ENCODE measurements around the gene HARBI1. TPM values are rescaled to one million over a fixed set of nuclear protein-coding genes. Genes with fewer than 3 reads are reported as not detected.

The HARBI1 gene
- total and polyA plus RNA-seq, 3 experiments from 2014 or later, result 4.6 to 12.9 (median 5.3) TPM

DNA sequence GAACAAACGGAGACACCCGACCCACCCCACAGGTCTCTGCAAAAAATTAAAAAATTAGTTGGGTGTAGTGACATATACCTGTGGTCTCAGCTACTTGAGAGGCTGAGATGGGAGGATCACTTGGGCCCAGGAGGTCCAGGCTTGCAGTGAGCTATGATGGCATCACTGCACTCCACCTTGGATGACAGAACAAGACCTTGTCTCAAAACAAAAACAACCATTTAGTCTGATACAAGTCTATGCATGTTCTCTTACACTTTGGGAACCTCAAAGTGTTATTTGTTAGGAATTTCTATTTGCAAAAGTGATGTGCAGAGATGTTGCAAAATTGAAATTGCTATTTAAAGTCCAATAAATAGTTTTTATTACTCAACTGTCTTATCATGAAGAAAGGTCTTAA is 14.6 kb upstream of the HARBI1 start:
- H3K27me3 ChIP-seq (ENCODE audit: insufficient read depth, low read length, poor library complexity, severe bottlenecking), result no peaks in the 10 kb centered on the region
- H3K4me1 Mint-ChIP-seq, result peaks cover 18 to 42% (median 35%) of the 10 kb centered on the region in 3 donors
- no peak overlapping the region for H3K27ac ChIP-seq (ENCODE audit: low read depth, low read length)
- no peaks in the 10 kb centered on the region for H3K4me1 ChIP-seq (ENCODE audit: insufficient read depth, low read length)
- no peak overlapping the region for H3K4me3 ChIP-seq (ENCODE audit: low read length)
- H3K27me3 Mint-ChIP-seq, result no peaks in the 10 kb centered on the region
- CTCF ChIA-PET, result no interaction called here
- no peak overlapping the region for H3K4me3 Mint-ChIP-seq
- DNase-seq, result no peak
- POLR2A ChIA-PET, result interaction anchor here (0.6 kb wide), 1 partner anchor 674 kb away, joined by 5 read pairs; no protein-coding TSS in a partner anchor
- H3K36me3 ChIP-seq (ENCODE audit: insufficient read depth, low read length), result peaks cover 29% of the 10 kb centered on the region
- H3K9me3 ChIP-seq (ENCODE audit: low read length), result no peaks in the 10 kb centered on the region
- H3K27ac Mint-ChIP-seq, result peak overlapping the region in 1 of 8 donors; percentile 54
- no peaks in the 10 kb centered on the region for H3K9me3 Mint-ChIP-seq
- H3K36me3 Mint-ChIP-seq, result peaks cover 0 to 50% (median 6%) of the 10 kb centered on the region in 3 donors

DNA sequence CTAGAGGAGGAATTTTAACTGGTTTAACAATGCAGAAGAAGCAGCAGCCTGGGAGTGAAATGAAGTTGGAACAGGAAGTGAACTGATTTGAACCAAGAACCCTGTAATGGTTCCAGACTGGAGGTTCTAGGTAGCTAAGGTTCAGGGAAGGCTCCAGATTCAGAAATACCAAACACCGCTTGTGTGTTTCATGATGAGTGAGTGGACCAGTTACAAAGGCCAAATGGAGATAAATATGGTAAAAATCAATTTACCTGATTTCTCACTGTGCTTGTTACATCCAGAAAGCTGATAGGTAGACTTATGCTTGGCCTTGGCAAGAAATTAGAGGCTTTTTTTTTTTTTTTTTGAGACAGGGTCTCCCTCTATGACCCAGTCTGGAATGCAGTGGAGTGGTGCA is 13.2 kb upstream of the HARBI1 start:
- no peaks in the 10 kb centered on the region for H3K27me3 Mint-ChIP-seq
- Histone ChIP-seq H3K4me1 (ENCODE audit: insufficient read depth, low read length) (no peaks in the 10 kb centered on the region), H3K27ac (ENCODE audit: low read depth, low read length) (no peak overlapping the region), H3K27me3 (ENCODE audit: insufficient read depth, low read length, poor library complexity, severe bottlenecking) (no peaks in the 10 kb centered on the region), H3K9me3 (ENCODE audit: low read length) (no peaks in the 10 kb centered on the region), H3K36me3 (ENCODE audit: insufficient read depth, low read length) (peaks cover 24% of the 10 kb centered on the region), H3K4me3 (ENCODE audit: low read length) (no peak overlapping the region)
- no peaks in the 10 kb centered on the region for H3K9me3 Mint-ChIP-seq
- ChIA-PET CTCF (no interaction called here), POLR2A (interaction anchor here (0.9 kb wide), 1 partner anchor 12 kb away, joined by 3 read pairs; no protein-coding TSS in a partner anchor)
- H3K27ac Mint-ChIP-seq, result no peak overlapping the region
- no peak for DNase-seq
- peaks cover 22 to 46% (median 38%) of the 10 kb centered on the region in 3 donors for H3K4me1 Mint-ChIP-seq
- no peak overlapping the region for H3K4me3 Mint-ChIP-seq
- H3K36me3 Mint-ChIP-seq, result peaks cover 0 to 53% (median 6%) of the 10 kb centered on the region in 3 donors

- ChIA-PET CTCF (no interaction called here), POLR2A (no interaction called here)
- Mint-ChIP-seq H3K9me3 (no peaks in the 10 kb centered on the region), H3K27ac (peak overlapping the region in 2 of 8 donors; percentile 46 to 66), H3K4me3 (no peak overlapping the region), H3K4me1 (peaks cover 29 to 58% (median 48%) of the 10 kb centered on the region in 3 donors), H3K27me3 (no peaks in the 10 kb centered on the region), H3K36me3 (peaks cover 0 to 64% (median 6%) of the 10 kb centered on the region in 3 donors)
- peaks cover 28% of the 10 kb centered on the region for H3K36me3 ChIP-seq (ENCODE audit: insufficient read depth, low read length)
- H3K27me3 ChIP-seq (ENCODE audit: insufficient read depth, low read length, poor library complexity, severe bottlenecking), result no peaks in the 10 kb centered on the region
- no peaks in the 10 kb centered on the region for H3K4me1 ChIP-seq (ENCODE audit: insufficient read depth, low read length)
- H3K27ac ChIP-seq (ENCODE audit: low read depth, low read length), result no peak overlapping the region
- H3K9me3 ChIP-seq (ENCODE audit: low read length), result no peaks in the 10 kb centered on the region
- H3K4me3 ChIP-seq (ENCODE audit: low read length), result no peak overlapping the region
- no peak for DNase-seq
Observed at GRCh38 chr11:46628961-46629360, 11.9 kb upstream of the HARBI1 start.

DNA sequence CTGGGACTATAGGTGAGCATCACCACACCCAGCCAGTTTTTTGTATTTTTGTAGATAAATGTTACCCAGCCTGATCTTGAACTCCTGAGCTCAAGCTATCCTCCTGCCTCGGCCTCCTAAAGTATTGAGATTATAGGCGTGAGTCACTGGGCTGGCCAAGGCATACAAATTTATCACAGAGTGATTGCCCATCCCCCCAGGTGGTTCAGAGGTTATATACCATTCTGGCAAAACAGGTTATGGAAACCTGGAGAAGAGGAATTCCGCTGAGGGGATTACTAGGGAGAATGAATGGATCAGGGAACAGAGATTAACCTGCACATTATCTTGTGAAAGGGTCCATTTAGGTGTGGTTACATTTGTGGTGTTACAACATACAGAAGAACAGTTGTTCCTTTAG is 8.4 kb upstream of the HARBI1 start:
- no peaks in the 10 kb centered on the region for H3K9me3 ChIP-seq (ENCODE audit: low read length)
- peak overlapping the region in 1 of 8 donors; percentile 46 for H3K27ac Mint-ChIP-seq
- H3K27ac ChIP-seq (ENCODE audit: low read depth, low read length), result no peak overlapping the region
- H3K4me3 ChIP-seq (ENCODE audit: low read length), result no peak overlapping the region
- H3K27me3 Mint-ChIP-seq, result no peaks in the 10 kb centered on the region
- POLR2A ChIA-PET, result no interaction called here
- H3K4me1 Mint-ChIP-seq, result peaks cover 33 to 56% (median 50%) of the 10 kb centered on the region in 3 donors
- H3K36me3 Mint-ChIP-seq, result peaks cover 0 to 66% (median 14%) of the 10 kb centered on the region in 3 donors
- no peak for DNase-seq
- CTCF ChIA-PET, result no interaction called here
- H3K4me3 Mint-ChIP-seq, result no peak overlapping the region
- peaks cover 21% of the 10 kb centered on the region for H3K36me3 ChIP-seq (ENCODE audit: insufficient read depth, low read length)
- no peaks in the 10 kb centered on the region for H3K9me3 Mint-ChIP-seq
- no peaks in the 10 kb centered on the region for H3K27me3 ChIP-seq (ENCODE audit: insufficient read depth, low read length, poor library complexity, severe bottlenecking)
- H3K4me1 ChIP-seq (ENCODE audit: insufficient read depth, low read length), result peaks cover 5% of the 10 kb centered on the region

DNA sequence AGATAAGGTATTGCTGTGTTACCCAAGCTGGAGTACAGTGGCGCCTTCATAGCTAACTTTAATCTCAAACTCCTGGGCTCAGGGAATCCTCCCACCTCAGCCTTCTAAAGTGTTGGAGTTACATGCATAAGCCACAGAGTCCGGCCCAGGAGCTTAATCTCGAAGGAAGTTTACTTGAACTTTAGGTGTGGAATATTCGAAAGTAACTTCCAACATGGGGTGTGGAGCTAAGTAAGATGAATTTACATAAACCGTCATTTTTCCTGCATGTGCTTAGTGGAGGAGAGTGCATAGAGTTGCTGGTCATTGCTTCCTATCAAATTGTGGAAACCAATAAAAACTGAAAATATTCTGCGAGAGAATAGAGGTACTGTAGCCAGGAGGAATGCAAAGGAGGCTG is 1.8 kb upstream of the HARBI1 start:
- no peaks in the 10 kb centered on the region for H3K9me3 Mint-ChIP-seq

GRCh38 chr11:46617972-46618314 is 916 bp upstream of the HARBI1 start:
- H3K27ac Mint-ChIP-seq, result peak overlapping the region; percentile 98 to 100 (median 100)
- peak overlapping the region; percentile 90 to 99 (median 98) for H3K4me3 Mint-ChIP-seq
- H3K27me3 Mint-ChIP-seq, result peaks cover 0 to 4% of the 10 kb centered on the region in 2 donors
- peak overlapping the region; percentile 99 for H3K27ac ChIP-seq (ENCODE audit: low read depth, low read length)
- peak overlapping the region; percentile 85 for H3K4me3 ChIP-seq (ENCODE audit: low read length)
- peaks cover 6% of the 10 kb centered on the region for H3K36me3 ChIP-seq (ENCODE audit: insufficient read depth, low read length)
- no peaks in the 10 kb centered on the region for H3K9me3 Mint-ChIP-seq
- CTCF ChIA-PET, result interaction anchor here (0.6 to 2.1 kb wide), 17 partner anchors 9 to 504 kb away, joined by 3 to 12 read pairs (median 4); partner anchors contain the start of genes AMBRA1, ARHGAP1 and ZNF408
- no peak for DNase-seq
- peaks cover 33% of the 10 kb centered on the region for H3K4me1 ChIP-seq (ENCODE audit: insufficient read depth, low read length)
- peaks cover 41 to 67% (median 56%) of the 10 kb centered on the region in 3 donors for H3K4me1 Mint-ChIP-seq
- POLR2A ChIA-PET, result interaction anchor here (0.6 to 2.1 kb wide), 6 partner anchors 24 to 226 kb away, joined by 4 to 13 read pairs (median 6); partner anchors contain the start of gene AMBRA1
- no peaks in the 10 kb centered on the region for H3K9me3 ChIP-seq (ENCODE audit: low read length)
- peaks cover 0 to 39% (median 10%) of the 10 kb centered on the region in 3 donors for H3K36me3 Mint-ChIP-seq
- H3K27me3 ChIP-seq (ENCODE audit: insufficient read depth, low read length, poor library complexity, severe bottlenecking), result no peaks in the 10 kb centered on the region

More for the DNA sequence above, 1.8 kb upstream of the HARBI1 start:
- peak overlapping the region; percentile 90 to 99 (median 98) for H3K4me3 Mint-ChIP-seq
- peak overlapping the region; percentile 40 to 100 (median 78) for H3K27ac Mint-ChIP-seq
- H3K36me3 Mint-ChIP-seq, result peaks cover 0 to 44% (median 10%) of the 10 kb centered on the region in 3 donors
- CTCF ChIA-PET, result interaction anchor here (0.9 to 2.0 kb wide), 9 partner anchors 9 to 381 kb away, joined by 3 to 12 read pairs (median 4); partner anchors contain the start of gene AMBRA1
- Histone ChIP-seq H3K27ac (ENCODE audit: low read depth, low read length) (peak overlapping the region; percentile 57), H3K27me3 (ENCODE audit: insufficient read depth, low read length, poor library complexity, severe bottlenecking) (no peaks in the 10 kb centered on the region), H3K4me3 (ENCODE audit: low read length) (peak overlapping the region; percentile 39), H3K4me1 (ENCODE audit: insufficient read depth, low read length) (peaks cover 28% of the 10 kb centered on the region), H3K36me3 (ENCODE audit: insufficient read depth, low read length) (peaks cover 6% of the 10 kb centered on the region), H3K9me3 (ENCODE audit: low read length) (no peaks in the 10 kb centered on the region)
- H3K27me3 Mint-ChIP-seq, result peaks cover 0 to 4% of the 10 kb centered on the region in 2 donors
- POLR2A ChIA-PET, result interaction anchor here (0.6 to 2.1 kb wide), 5 partner anchors 12 to 227 kb away, joined by 3 to 13 read pairs (median 4); partner anchors contain the start of gene AMBRA1
- peaks cover 41 to 65% (median 56%) of the 10 kb centered on the region in 3 donors for H3K4me1 Mint-ChIP-seq
- no peak for DNase-seq

DNA sequence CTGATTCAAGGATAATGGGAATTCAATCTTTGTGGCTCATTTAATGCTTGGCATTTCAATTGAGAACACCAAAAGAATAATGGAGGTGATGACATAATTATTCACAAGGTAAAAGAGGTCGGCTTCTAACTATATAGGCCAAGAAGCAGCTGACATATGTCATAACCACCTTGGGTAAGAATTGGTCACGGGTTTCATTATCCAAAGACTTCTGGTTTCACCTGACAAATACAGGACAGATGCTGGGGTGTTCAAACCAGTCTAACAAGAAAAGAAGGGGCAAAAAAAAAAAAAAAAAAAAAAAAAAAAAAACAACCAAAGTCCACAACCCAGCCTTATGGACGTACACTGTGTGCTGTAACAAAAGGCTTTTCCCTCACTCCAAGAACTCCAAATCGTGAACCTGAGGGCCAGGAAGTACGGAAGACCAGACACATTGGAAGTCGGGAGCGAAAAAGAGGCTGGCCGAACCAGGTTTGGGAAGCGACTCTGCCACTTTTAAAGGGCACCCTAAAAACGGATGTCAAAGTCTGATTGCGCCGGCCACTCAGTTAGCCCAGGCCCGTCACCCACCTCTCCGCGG is 385 bp downstream of the HARBI1 start:
- no peaks in the 10 kb centered on the region for H3K9me3 ChIP-seq (ENCODE audit: low read length)
- H3K36me3 ChIP-seq (ENCODE audit: insufficient read depth, low read length), result peaks cover 5% of the 10 kb centered on the region
- H3K27ac ChIP-seq (ENCODE audit: low read depth, low read length), result peak overlapping the region; percentile 99
- Mint-ChIP-seq H3K27me3 (peaks cover 0 to 4% of the 10 kb centered on the region in 2 donors), H3K36me3 (peaks cover 0 to 31% (median 6%) of the 10 kb centered on the region in 3 donors), H3K4me1 (peaks cover 35 to 63% (median 51%) of the 10 kb centered on the region in 3 donors), H3K9me3 (no peaks in the 10 kb centered on the region), H3K27ac (peak overlapping the region; percentile 98 to 100 (median 100)), H3K4me3 (peak overlapping the region; percentile 90 to 99 (median 98))
- DNase-seq, result peak in 1 of 5 donors; percentile 35
- POLR2A ChIA-PET, result interaction anchor here (0.6 to 2.1 kb wide), 4 partner anchors 56 to 599 kb away, joined by 3 to 13 read pairs (median 5); partner anchors contain the start of genes ARHGAP1 and ZNF408
- no peaks in the 10 kb centered on the region for H3K27me3 ChIP-seq (ENCODE audit: insufficient read depth, low read length, poor library complexity, severe bottlenecking)
- CTCF ChIA-PET, result interaction anchor here (1.3 to 2.1 kb wide), 5 partner anchors 22 to 229 kb away, joined by 4 to 8 read pairs (median 5); partner anchors contain the start of gene AMBRA1
- peaks cover 33% of the 10 kb centered on the region for H3K4me1 ChIP-seq (ENCODE audit: insufficient read depth, low read length)
- H3K4me3 ChIP-seq (ENCODE audit: low read length), result peak overlapping the region; percentile 85

DNA sequence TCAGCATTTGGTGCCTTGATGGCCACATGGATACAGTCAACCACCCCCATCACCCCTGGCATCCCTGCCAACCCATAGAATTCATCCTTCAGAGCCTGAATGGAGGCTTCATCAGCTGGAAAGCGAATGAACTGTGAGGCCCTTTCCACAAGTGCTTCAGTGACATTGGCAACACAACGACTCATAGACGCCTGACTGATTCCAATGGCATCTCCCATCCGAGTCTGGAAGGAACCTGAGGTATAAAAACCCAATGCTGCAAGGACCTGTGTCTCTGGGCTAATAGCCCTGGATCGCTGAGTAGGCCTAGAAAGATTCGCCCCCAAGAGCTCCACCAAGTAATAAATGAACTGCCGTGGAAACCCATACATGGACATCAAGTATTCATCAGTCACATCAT is 1.3 kb downstream of the HARBI1 start:
- H3K36me3 Mint-ChIP-seq, result peaks cover 0 to 26% (median 3%) of the 10 kb centered on the region in 3 donors
- H3K4me3 ChIP-seq (ENCODE audit: low read length), result no peak overlapping the region
- no peaks in the 10 kb centered on the region for H3K27me3 ChIP-seq (ENCODE audit: insufficient read depth, low read length, poor library complexity, severe bottlenecking)
- peak overlapping the region in 6 of 7 donors; percentile 67 to 99 (median 98) for H3K4me3 Mint-ChIP-seq
- no peaks in the 10 kb centered on the region for H3K9me3 Mint-ChIP-seq
- peaks cover 30 to 58% (median 44%) of the 10 kb centered on the region in 3 donors for H3K4me1 Mint-ChIP-seq
- CTCF ChIA-PET, result interaction anchor here (2.1 kb wide), 1 partner anchor 56 kb away, joined by 6 read pairs; no protein-coding TSS in a partner anchor
- no peaks in the 10 kb centered on the region for H3K36me3 ChIP-seq (ENCODE audit: insufficient read depth, low read length)
- POLR2A ChIA-PET, result no interaction called here
- no peaks in the 10 kb centered on the region for H3K9me3 ChIP-seq (ENCODE audit: low read length)
- H3K27ac Mint-ChIP-seq, result peak overlapping the region in 5 of 8 donors; percentile 46 to 100 (median 99)
- DNase-seq, result no peak
- peaks cover 29% of the 10 kb centered on the region for H3K4me1 ChIP-seq (ENCODE audit: insufficient read depth, low read length)
- peaks cover 0 to 4% of the 10 kb centered on the region in 2 donors for H3K27me3 Mint-ChIP-seq
- H3K27ac ChIP-seq (ENCODE audit: low read depth, low read length), result no peak overlapping the region
